A673 (cell line): ENCODE measurements around the gene HMGN1.

Experiments
- CTCF ChIP-seq: fragments of 300-800, 200-600 bp; sonication (generic); conservative IDR thresholded peaks from 2 replicates; pipeline ENCODE4 v1.5.1; 2017; ENCODE audit warnings: low read depth, mild to moderate bottlenecking, antibody characterized with exemption, low read length, moderate library complexity, mixed read lengths
- EZH2 ChIP-seq: fragments of 200-600 bp; sonication (generic); IDR thresholded peaks from 2 replicates; pipeline ENCODE4 v1.6.1; 2017; ENCODE audit warnings: borderline replicate concordance, low read depth, mild to moderate bottlenecking, mixed read lengths, antibody characterized with exemption, low read length; ENCODE audit not compliant: poor library complexity, severe bottlenecking

- TF ChIP-seq CTCF, result no peak
- no peak for TF ChIP-seq EZH2
Measured at GRCh38 chr21:39314143-39315027, 34.5 kb downstream of the HMGN1 start.
